ENCODE measurements around the gene ZNF628.

GRCh38 chr19:55449469-55449868 lies 26.9 kb upstream of the ZNF628 start:
- TF ChIP-seq CTCF (IDR thresholded peaks at IDR 0.05) (no peak), POLR2AphosphoS5 (IDR thresholded peaks at IDR 0.05) (no peak)
